CD4-positive, alpha-beta T cell treated with Interleukin-12 subunit alpha and Interleukin-12 subunit beta, for 1 hour (primary cell): ENCODE results near the gene ATP6V0B.

Experiments used
- DNase-seq: peaks from one replicate; pipeline ENCODE4 v3.0.0-alpha.2; 2020

The ATP6V0B gene

GRCh38 chr1:44008259-44008658 lies 33.5 kb downstream of the ATP6V0B start:
- no peak for DNase-seq

- no peak for DNase-seq
Observed at GRCh38 chr1:44010935-44011471, 36.2 kb downstream of the ATP6V0B start.

GRCh38 chr1:44012404-44012803 lies 37.6 kb downstream of the ATP6V0B start:
- DNase-seq, result no peak

GRCh38 chr1:44012941-44013609 lies 38.3 kb downstream of the ATP6V0B start:
- DNase-seq, result no peak

GRCh38 chr1:44013949-44014348 lies 39.2 kb downstream of the ATP6V0B start:
- no peak for DNase-seq

- DNase-seq, result no peak
Observed at GRCh38 chr1:44014365-44015104, 39.8 kb downstream of the ATP6V0B start.

GRCh38 chr1:44015206-44015605 lies 40.4 kb downstream of the ATP6V0B start:
- DNase-seq, result no peak

GRCh38 chr1:44016041-44016889 lies 41.5 kb downstream of the ATP6V0B start:
- no peak for DNase-seq

- DNase-seq, result no peak
Observed at GRCh38 chr1:44016890-44017400, 42.2 kb downstream of the ATP6V0B start.

- DNase-seq, result no peak
Observed at GRCh38 chr1:44019466-44019948, 44.7 kb downstream of the ATP6V0B start.

GRCh38 chr1:44020464-44020863 lies 45.7 kb downstream of the ATP6V0B start:
- no peak for DNase-seq

GRCh38 chr1:44021156-44021555 lies 46.4 kb downstream of the ATP6V0B start:
- DNase-seq, result no peak

GRCh38 chr1:44021581-44022321 lies 47.0 kb downstream of the ATP6V0B start:
- no peak for DNase-seq

GRCh38 chr1:44024031-44024902 lies 49.5 kb downstream of the ATP6V0B start:
- DNase-seq, result no peak

GRCh38 chr1:44024903-44025525 lies 50.3 kb downstream of the ATP6V0B start:
- no peak for DNase-seq

GRCh38 chr1:44025816-44026215 lies 51.1 kb downstream of the ATP6V0B start:
- no peak for DNase-seq

- DNase-seq, result no peak
Observed at GRCh38 chr1:44027320-44027719, 52.6 kb downstream of the ATP6V0B start.
